Stimulated activated CD8-positive, alpha-beta memory T cell treated with anti-CD3 and anti-CD28 coated beads, Interleukin-15, amount 100 ng/mL, for 1 hour (primary cell): ENCODE data around the gene PRICKLE3.
A peak's percentile ranks its signal among the peaks of the same experiment; 100 is the strongest.

Experiments used
- DNase-seq: peaks from one replicate; pipeline ENCODE4 v3.0.0-alpha.2; 2020; ENCODE audit warnings: low read depth

The PRICKLE3 gene

DNA sequence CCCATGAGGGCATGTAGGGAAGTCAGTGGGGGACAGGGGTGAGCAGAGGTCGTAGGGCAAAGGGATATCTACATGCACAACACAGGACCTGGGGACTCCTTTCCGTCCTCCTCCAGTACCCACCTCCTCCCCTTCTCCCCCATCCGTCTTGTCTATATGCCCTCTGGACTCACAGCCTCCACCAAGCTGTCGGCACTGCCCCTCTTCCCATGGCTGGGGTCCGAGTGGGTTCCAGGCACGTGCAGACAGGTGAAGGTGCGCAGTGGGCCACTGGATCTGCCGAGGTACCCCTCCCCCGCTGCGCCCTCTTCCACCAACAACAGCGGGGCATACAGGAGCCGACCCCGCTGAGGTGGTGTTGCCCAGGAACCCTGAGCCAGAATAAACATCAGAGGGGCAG lies 19.3 kb upstream of the PRICKLE3 start:
- DNase-seq, result no peak

GRCh38 chrX:49204709-49205108 lies 18.5 kb upstream of the PRICKLE3 start:
- no peak for DNase-seq

DNA sequence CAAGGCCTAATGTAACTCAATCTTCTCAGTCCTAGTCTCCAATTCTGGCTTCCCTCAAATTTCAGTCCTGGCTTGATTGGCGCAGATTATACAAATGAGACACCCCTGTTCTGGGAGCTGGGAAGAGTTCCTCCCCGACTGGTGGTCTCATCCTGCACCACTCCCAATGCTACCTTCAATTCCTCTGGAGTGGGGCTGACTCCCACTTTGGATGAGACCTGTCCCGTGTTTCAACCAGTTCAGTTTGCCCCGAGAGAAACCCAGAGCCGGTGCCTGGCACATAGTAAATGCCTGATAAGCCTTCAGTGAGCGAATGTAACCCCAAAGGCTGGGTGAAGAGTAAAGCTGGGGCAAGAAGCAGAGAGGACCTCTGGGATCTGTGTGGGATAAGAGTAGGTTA lies 17.8 kb upstream of the PRICKLE3 start:
- no peak for DNase-seq

GRCh38 chrX:49203536-49203935 lies 17.4 kb upstream of the PRICKLE3 start:
- no peak for DNase-seq

GRCh38 chrX:49202022-49202421 lies 15.8 kb upstream of the PRICKLE3 start:
- DNase-seq, result no peak

DNA sequence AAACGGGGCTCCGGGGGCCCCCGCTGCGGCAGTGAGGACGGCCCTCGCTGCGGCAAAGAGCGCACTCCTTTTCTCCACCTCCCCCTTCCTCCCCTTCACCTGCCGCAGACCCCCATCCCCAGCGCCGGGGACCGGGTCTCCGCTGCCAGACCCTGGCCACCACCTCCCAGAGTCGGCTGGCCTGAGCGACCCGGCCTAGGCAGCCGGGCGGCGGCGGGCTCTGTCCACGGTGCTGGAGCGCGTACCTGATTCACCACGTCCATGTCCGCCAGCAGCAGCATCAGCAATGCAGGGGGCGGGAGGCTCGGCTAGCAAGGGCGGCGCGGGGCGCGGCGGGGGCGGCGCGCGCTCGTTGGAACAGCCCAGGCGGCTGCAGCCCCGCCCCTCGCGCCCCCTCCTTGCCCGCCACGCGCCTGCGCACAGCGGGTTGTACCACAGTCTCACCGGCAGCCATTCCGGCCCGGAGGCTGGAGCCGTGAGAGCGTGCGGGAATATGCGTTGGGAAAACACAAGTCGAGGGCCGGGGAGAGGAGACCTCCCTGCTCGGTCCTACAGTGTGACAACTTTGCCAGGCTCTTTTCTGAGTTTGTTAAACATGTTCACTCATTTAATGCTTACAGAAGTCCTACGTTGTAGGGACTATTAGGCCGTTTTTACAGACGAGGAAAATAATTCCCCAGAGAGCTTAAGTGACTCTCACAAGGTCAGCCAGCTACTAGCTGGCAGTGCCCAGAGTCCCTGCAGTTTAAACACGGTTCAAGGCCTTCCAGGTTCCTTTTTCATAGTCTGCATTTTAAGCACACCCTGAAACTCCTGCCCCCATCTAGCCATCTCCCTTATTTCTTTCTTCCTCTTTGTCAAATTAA lies 14.0 kb upstream of the PRICKLE3 start, which contains the start of gene SYP:
TSS of gene SYP (minus strand) at position 288 of the 866 bp plus-strand sequence. CDS start at position 281, 7 bp downstream.
- DNase-seq, result peak; percentile 68

- DNase-seq, result no peak
Observed at GRCh38 chrX:49199315-49199595, 13.1 kb upstream of the PRICKLE3 start.

- no peak for DNase-seq
Observed at GRCh38 chrX:49198540-49199314, 12.6 kb upstream of the PRICKLE3 start.

- DNase-seq, result no peak
Observed at GRCh38 chrX:49197543-49198087, 11.4 kb upstream of the PRICKLE3 start.

- no peak for DNase-seq
Observed at GRCh38 chrX:49193542-49193964, 7.4 kb upstream of the PRICKLE3 start.

DNA sequence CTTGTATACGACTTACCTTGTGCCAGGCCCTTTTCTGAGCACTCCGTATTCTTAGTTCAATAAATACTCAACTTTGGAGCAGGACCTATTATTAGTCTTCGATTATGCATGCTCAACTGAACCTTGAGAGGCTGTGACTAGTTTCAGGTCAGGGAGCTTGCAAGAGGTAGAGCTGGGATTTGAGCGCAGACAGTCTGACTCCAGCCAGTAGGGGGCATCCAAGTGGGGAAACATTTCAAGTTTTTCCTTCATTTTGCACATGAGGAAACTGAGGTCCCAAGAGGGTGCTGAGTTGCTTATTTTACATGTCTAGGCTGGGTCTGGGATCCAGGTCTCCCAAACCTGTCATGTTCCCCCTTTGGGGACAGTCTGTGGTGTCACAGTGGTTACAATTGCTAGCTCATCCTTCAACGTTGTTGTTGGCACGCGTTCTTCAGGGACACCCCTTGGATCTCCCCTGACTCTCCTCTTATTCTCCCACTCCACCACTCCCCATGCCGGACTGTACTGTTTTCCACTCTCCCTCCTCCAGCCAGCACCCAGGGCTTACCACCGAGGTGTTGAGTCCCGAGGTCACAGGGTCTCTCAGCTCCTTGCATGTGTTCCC lies 6.7 kb upstream of the PRICKLE3 start:
- no peak for DNase-seq

- DNase-seq, result no peak
Observed at GRCh38 chrX:49191574-49192011, 5.4 kb upstream of the PRICKLE3 start.

DNA sequence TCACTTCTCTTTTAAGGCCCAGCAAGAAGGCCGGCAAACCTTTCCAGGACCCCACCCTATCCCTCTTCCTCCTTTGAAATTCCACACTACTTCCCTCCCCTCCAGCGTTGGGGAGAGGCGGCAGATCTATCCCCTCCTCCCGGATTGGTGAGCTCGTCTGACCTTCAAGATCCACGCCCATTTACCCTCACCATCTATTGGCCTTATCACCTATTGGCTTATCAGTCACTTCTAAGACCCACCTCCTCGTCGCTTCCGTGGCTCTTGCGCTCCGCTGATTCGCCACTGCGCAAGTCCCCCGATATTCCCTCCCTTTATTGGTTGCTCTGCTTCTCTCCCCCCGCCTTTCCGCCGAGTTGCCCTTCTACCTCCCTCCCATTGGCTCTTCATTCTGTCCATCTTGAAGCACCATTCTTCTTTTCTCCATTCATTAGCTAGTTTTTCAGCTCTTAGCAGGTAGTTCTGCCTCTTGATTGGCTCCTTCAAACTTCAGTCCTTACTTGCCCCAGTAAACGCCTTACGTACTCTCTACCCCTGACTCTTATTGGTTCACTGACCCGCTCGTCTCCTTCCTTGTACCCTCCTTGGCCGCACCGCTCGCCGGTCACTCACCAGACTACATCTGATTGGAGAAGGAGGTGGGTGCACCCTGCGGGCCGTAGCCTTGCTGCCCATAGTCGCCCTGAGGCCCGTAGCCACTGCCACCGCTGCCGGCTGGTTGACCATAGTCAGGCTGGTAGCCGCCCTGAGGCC lies 4.8 kb upstream of the PRICKLE3 start:
- peak; percentile 41 for DNase-seq

GRCh38 chrX:49189606-49190005 lies 3.4 kb upstream of the PRICKLE3 start:
- DNase-seq, result no peak

GRCh38 chrX:49188468-49189076 lies 2.4 kb upstream of the PRICKLE3 start:
- no peak for DNase-seq

- no peak for DNase-seq
Observed at GRCh38 chrX:49187526-49187925, 1.4 kb upstream of the PRICKLE3 start.

GRCh38 chrX:49187028-49187394 lies 838 bp upstream of the PRICKLE3 start:
- no peak for DNase-seq

- DNase-seq, result no peak
Observed at GRCh38 chrX:49184294-49185281, 1.6 kb downstream of the PRICKLE3 start.

- DNase-seq, result no peak
Observed at GRCh38 chrX:49183701-49184281, 2.4 kb downstream of the PRICKLE3 start.

GRCh38 chrX:49179358-49179757 lies 6.8 kb downstream of the PRICKLE3 start:
- no peak for DNase-seq
